A549 (cell line): Measurements from ENCODE around the gene CAMP.

Experiments used
- BHLHE40 ChIP-seq: IDR thresholded peaks from 2 replicates; pipeline ENCODE4 v1.6.1; 2012; ENCODE audit warnings: low read depth, low read length, inconsistent platforms
- EP300 ChIP-seq, 2 experiments: fragments of >200 bp; sonication (Bioruptor Twin); formaldehyde crosslinking; IDR thresholded peaks; 2 replicates in 1 of 2; 3 replicates in 1 of 2; pipeline ENCODE4 v1.6.1; 2016 to 2017
- FOSL2 ChIP-seq, 2 experiments: fragments of 450-650 bp in 1 of 2; fragments of >200 bp in 1 of 2; sonication (Bioruptor Twin) in 1 of 2; formaldehyde crosslinking; IDR thresholded peaks; 2 replicates each; pipeline versions ENCODE4 v1.5.0 to v1.6.1; 2016 to 2020; ENCODE audit warnings: mild to moderate bottlenecking in 1 of 2, moderate library complexity in 1 of 2
- JUN ChIP-seq, 2 experiments: fragments of >200 bp; sonication (Bioruptor Twin); formaldehyde crosslinking; IDR thresholded peaks; 2 replicates in 1 of 2; 3 replicates in 1 of 2; pipeline ENCODE4 v1.6.1; 2016 to 2017
- MAFK ChIP-seq: fragments of 450-650 bp; IDR thresholded peaks from 2 replicates; pipeline ENCODE4 v1.6.1; 2014; ENCODE audit not compliant: partially characterized antibody
- MAX ChIP-seq: IDR thresholded peaks from 2 replicates; pipeline ENCODE4 v1.6.1; 2012
- PHF8 ChIP-seq: fragments of 200-600 bp; sonication (generic); IDR thresholded peaks from 2 replicates; pipeline ENCODE4 v1.6.1; 2016; ENCODE audit warnings: low read depth, mild to moderate bottlenecking, antibody characterized with exemption, moderate library complexity, borderline replicate concordance
- POLR2A ChIP-seq: IDR thresholded peaks from 2 replicates; pipeline ENCODE4 v1.6.1; 2012; ENCODE audit warnings: mild to moderate bottlenecking, low read length
- RCOR1 ChIP-seq: fragments of 150-350 bp; IDR thresholded peaks from 2 replicates; pipeline ENCODE4 v1.6.1; 2014; ENCODE audit warnings: antibody characterized with exemption, low read length, low read depth
- USF2 ChIP-seq: fragments of 450-650 bp; IDR thresholded peaks from 2 replicates; pipeline ENCODE4 v1.6.1; 2014; ENCODE audit warnings: antibody characterized with exemption
- TF ChIP-seq, protein P1 (sequence below): fragments of 200-600 bp; sonication (generic); IDR thresholded peaks from 2 replicates; pipeline ENCODE4 v1.6.1; 2016; ENCODE audit warnings: antibody characterized with exemption, mild to moderate bottlenecking, moderate library complexity
- TF ChIP-seq, protein P2 (sequence below): fragments of >200 bp; sonication (Bioruptor Twin); formaldehyde crosslinking; IDR thresholded peaks from 3 replicates; pipeline ENCODE4 v1.5.1; 2016

- TF ChIP-seq POLR2A, result no peak
- TF ChIP-seq FOSL2 (IDR thresholded peaks at IDR 0.05), result no peak
- no peak for TF ChIP-seq FOSL2 (CRISPR knock-in tag; IDR thresholded peaks at IDR 0.05)
- TF ChIP-seq MAX, result no peak
- TF ChIP-seq, protein P1, sequence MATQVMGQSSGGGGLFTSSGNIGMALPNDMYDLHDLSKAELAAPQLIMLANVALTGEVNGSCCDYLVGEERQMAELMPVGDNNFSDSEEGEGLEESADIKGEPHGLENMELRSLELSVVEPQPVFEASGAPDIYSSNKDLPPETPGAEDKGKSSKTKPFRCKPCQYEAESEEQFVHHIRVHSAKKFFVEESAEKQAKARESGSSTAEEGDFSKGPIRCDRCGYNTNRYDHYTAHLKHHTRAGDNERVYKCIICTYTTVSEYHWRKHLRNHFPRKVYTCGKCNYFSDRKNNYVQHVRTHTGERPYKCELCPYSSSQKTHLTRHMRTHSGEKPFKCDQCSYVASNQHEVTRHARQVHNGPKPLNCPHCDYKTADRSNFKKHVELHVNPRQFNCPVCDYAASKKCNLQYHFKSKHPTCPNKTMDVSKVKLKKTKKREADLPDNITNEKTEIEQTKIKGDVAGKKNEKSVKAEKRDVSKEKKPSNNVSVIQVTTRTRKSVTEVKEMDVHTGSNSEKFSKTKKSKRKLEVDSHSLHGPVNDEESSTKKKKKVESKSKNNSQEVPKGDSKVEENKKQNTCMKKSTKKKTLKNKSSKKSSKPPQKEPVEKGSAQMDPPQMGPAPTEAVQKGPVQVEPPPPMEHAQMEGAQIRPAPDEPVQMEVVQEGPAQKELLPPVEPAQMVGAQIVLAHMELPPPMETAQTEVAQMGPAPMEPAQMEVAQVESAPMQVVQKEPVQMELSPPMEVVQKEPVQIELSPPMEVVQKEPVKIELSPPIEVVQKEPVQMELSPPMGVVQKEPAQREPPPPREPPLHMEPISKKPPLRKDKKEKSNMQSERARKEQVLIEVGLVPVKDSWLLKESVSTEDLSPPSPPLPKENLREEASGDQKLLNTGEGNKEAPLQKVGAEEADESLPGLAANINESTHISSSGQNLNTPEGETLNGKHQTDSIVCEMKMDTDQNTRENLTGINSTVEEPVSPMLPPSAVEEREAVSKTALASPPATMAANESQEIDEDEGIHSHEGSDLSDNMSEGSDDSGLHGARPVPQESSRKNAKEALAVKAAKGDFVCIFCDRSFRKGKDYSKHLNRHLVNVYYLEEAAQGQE, result no peak
- TF ChIP-seq, protein P2, sequence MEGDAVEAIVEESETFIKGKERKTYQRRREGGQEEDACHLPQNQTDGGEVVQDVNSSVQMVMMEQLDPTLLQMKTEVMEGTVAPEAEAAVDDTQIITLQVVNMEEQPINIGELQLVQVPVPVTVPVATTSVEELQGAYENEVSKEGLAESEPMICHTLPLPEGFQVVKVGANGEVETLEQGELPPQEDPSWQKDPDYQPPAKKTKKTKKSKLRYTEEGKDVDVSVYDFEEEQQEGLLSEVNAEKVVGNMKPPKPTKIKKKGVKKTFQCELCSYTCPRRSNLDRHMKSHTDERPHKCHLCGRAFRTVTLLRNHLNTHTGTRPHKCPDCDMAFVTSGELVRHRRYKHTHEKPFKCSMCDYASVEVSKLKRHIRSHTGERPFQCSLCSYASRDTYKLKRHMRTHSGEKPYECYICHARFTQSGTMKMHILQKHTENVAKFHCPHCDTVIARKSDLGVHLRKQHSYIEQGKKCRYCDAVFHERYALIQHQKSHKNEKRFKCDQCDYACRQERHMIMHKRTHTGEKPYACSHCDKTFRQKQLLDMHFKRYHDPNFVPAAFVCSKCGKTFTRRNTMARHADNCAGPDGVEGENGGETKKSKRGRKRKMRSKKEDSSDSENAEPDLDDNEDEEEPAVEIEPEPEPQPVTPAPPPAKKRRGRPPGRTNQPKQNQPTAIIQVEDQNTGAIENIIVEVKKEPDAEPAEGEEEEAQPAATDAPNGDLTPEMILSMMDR, result no peak
- no peak for TF ChIP-seq EP300 (IDR thresholded peaks at IDR 0.05)
- TF ChIP-seq BHLHE40, result no peak
- TF ChIP-seq MAFK, result no peak
- TF ChIP-seq JUN (IDR thresholded peaks at IDR 0.05), result no peak
- no peak for TF ChIP-seq USF2
- no peak for TF ChIP-seq PHF8
- no peak for TF ChIP-seq RCOR1
These were observed 44.5 kb downstream of the CAMP start for GRCh38 chr3:48267782-48268181.
